GM12878 (cell line): Measurements from ENCODE around the gene GLUL. TPM values are rescaled to one million over a fixed set of nuclear protein-coding genes. Genes with fewer than 3 reads are reported as not detected.

Experiments used
- ATAC-seq: fragments of 200-7000 bp; cut with Tn5 transposase; 3 replicates; pipeline ENCODE4 v1.9.1; 2020; ENCODE audit warnings: mild to moderate bottlenecking, moderate library complexity
- BruUV-seq: library from RNA; stranded (reverse); fragments of 400-500 nt; replicated peaks from 2 replicates; lab custom pipeline; 2021; lab: Mats Ljungman, UMichigan
- CTCF ChIA-PET: fragments of 300-600 bp; sonication (Branson Sonifier 250); formaldehyde crosslinking; extraction: SDS; loops from one replicate; lab custom pipeline; 2021; ENCODE audit warnings: inconsistent platforms; lab: Yijun Ruan, JAX
- POLR2A ChIA-PET: fragments of 350-600 bp; formaldehyde crosslinking; extraction: SDS; loops from one replicate; lab custom pipeline; 2021; ENCODE audit warnings: inconsistent platforms; lab: Charles Lee
- RAD21 ChIA-PET: fragments of 300-600 bp; sonication (Branson Sonifier 250); formaldehyde crosslinking; loops from one replicate; lab custom pipeline; 2023; ENCODE audit warnings: antibody characterized with exemption; ENCODE audit not compliant: unreplicated experiment; lab: Charles Lee
- SMC1A ChIA-PET: fragments of 300-600 bp; sonication (Branson Sonifier 250); formaldehyde crosslinking; loops from one replicate; lab custom pipeline; 2023; ENCODE audit not compliant: unreplicated experiment, uncharacterized antibody; lab: Charles Lee
- DNase-seq: peaks from one replicate; pipeline ENCODE4 v3.0.0-alpha.2; 2011; ENCODE audit warnings: low read depth, low spot score
- FAIRE-seq: peaks from 3 replicates; lab custom pipeline; 2011; peaks lifted over from hg19 to GRCh38; lab: Jason Lieb, UNC
- H2AFZ ChIP-seq: 2 replicates; pipeline ENCODE4 v1.6.0; 2011; ENCODE audit warnings: low read depth, low read length, control low read depth; ENCODE audit not compliant: control insufficient read depth
- H3K27ac ChIP-seq: 2 replicates; pipeline ENCODE4 v1.5.1; 2011; ENCODE audit warnings: control low read depth; ENCODE audit not compliant: control insufficient read depth, insufficient read depth
- H3K27me3 ChIP-seq, 2 experiments: replicated peaks in 1 of 2; 2 replicates each; pipeline versions ENCODE4 v1.6.0 to v1.6.1; 2011; ENCODE audit warnings: low read length in 1 of 2; ENCODE audit not compliant: control insufficient read depth in 2 of 2, insufficient read depth in 2 of 2
- H3K36me3 ChIP-seq, 2 experiments: 2 replicates each; pipeline ENCODE4 v1.5.1; 2011; ENCODE audit warnings: low read length in 1 of 2; ENCODE audit not compliant: control insufficient read depth in 2 of 2, insufficient read depth in 2 of 2
- H3K4me1 ChIP-seq: 2 replicates; pipeline ENCODE4 v1.6.1; 2011; ENCODE audit warnings: mild to moderate bottlenecking, low read length, moderate library complexity, mixed read lengths; ENCODE audit not compliant: control insufficient read depth, insufficient read depth
- H3K4me2 ChIP-seq: 2 replicates; pipeline ENCODE4 v1.6.0; 2011; ENCODE audit warnings: control low read depth; ENCODE audit not compliant: control insufficient read depth, insufficient read depth
- H3K4me3 ChIP-seq: fragments of 200-600 bp; sonication (generic); 2 replicates; pipeline ENCODE4 v1.5.1; 2016
- H3K79me2 ChIP-seq: 2 replicates; pipeline ENCODE4 v1.6.0; 2011; ENCODE audit warnings: low read length; ENCODE audit not compliant: control insufficient read depth, insufficient read depth
- H3K9ac ChIP-seq: 2 replicates; pipeline ENCODE4 v1.8.0; 2011; ENCODE audit warnings: low read length, control low read depth, mixed read lengths; ENCODE audit not compliant: control insufficient read depth, insufficient read depth
- H3K9me3 ChIP-seq: replicated peaks from 3 replicates; pipeline ENCODE4 v1.5.1; 2011; ENCODE audit warnings: mild to moderate bottlenecking, low read length; ENCODE audit not compliant: control insufficient read depth, insufficient read depth
- H4K20me1 ChIP-seq: 2 replicates; pipeline ENCODE4 v1.6.0; 2011; ENCODE audit not compliant: control insufficient read depth, insufficient read depth
- CBX3 ChIP-seq: fragments of 200-600 bp; sonication (generic); IDR thresholded peaks from 2 replicates; pipeline ENCODE4 v1.6.1; 2016; ENCODE audit warnings: low read depth, borderline replicate concordance
- CHD2 ChIP-seq: IDR thresholded peaks from 2 replicates; pipeline ENCODE4 v1.6.1; 2011; ENCODE audit warnings: low read depth, low read length, improper control_type of control experiment, borderline replicate concordance
- NFIC ChIP-seq: IDR thresholded peaks from 2 replicates; pipeline ENCODE4 v1.6.1; 2012; ENCODE audit warnings: low read depth, mild to moderate bottlenecking, inconsistent platforms, low read length, moderate library complexity
- NRF1 ChIP-seq: conservative IDR thresholded peaks from 2 replicates; pipeline ENCODE4 v1.6.1; 2011; ENCODE audit warnings: mild to moderate bottlenecking, low read depth, low read length, improper control_type of control experiment
- RB1 ChIP-seq: fragments of 450-650 bp; formaldehyde crosslinking; IDR thresholded peaks from 2 replicates; pipeline ENCODE4 v1.6.1; 2017; ENCODE audit warnings: mild to moderate bottlenecking, borderline replicate concordance
- SIX5 ChIP-seq: IDR thresholded peaks from 2 replicates; pipeline ENCODE4 v1.6.1; 2011; ENCODE audit warnings: mild to moderate bottlenecking, low read depth, low read length, moderate library complexity; ENCODE audit not compliant: severe bottlenecking
- SUZ12 ChIP-seq: fragments of 200-600 bp; sonication (generic); IDR thresholded peaks from one replicate; pipeline ENCODE4 v1.6.1; 2018; ENCODE audit warnings: antibody characterized with exemption, mild to moderate bottlenecking; ENCODE audit not compliant: unreplicated experiment
- TCF3 ChIP-seq: IDR thresholded peaks from 2 replicates; pipeline ENCODE4 v1.6.1; 2012; ENCODE audit warnings: low read depth, mild to moderate bottlenecking, low read length, borderline replicate concordance; ENCODE audit not compliant: insufficient read depth
- ZNF24 ChIP-seq: fragments of 450-650 bp; IDR thresholded peaks from 2 replicates; pipeline ENCODE4 v1.6.1; 2017; ENCODE audit warnings: antibody characterized with exemption, mild to moderate bottlenecking
- WGBS: methylation state at CpG from one replicate; pipeline ENCODE4 v1.1.6; 2016; ENCODE audit warnings: low lambda C conversion rate; ENCODE audit not compliant: insufficient replicate concordance, insufficient coverage; ENCODE audit errors: missing lambda C conversion rate; 5-methylcytosine and 5-hydroxymethylcytosine counted together
- in situ Hi-C: fragments of 300-500 bp; cut with MboI; formaldehyde crosslinking; loops from 9 replicates; pipeline ENCODE4 v1.14.3; 2018; ENCODE audit warnings: mixed read lengths
- intact Hi-C: fragments of 100-400 bp; cut with micrococcal nuclease; formaldehyde crosslinking; loops from one replicate; pipeline ENCODE4 v1.14.2; 2022; ENCODE audit not compliant: unreplicated experiment
- polyA plus RNA-seq, 11 experiments: library from polyadenylated mRNA; depleted of rRNA in 4 of 11; unstranded in 6 of 11; stranded (reverse) in 5 of 11; fragments of >200 nt; fragmentation: Nextera tagmentation in 4 of 11; fragmentation: Illumina TruSeq in 1 of 11; extraction: Ambion mirVana in 4 of 11; extraction: Trizol in 1 of 11; gene quantifications; 1 replicate in 1 of 11; 2 replicates in 10 of 11; pipeline versions ENCODE4 v1.2.1 to v1.2.3, GENCODE V29; 2011 to 2016; ENCODE audit warnings: inconsistent platforms in 2 of 11, missing spikeins in 2 of 11, low read depth in 1 of 11
- total RNA-seq, 4 experiments: library from RNA; depleted of rRNA in 3 of 4; stranded (reverse); fragments of >200 nt in 3 of 4; fragmentation: Illumina TruSeq in 1 of 4; extraction: Trizol in 1 of 4; gene quantifications; 2 replicates each; pipeline versions ENCODE4 v1.2.1 to v1.2.3, GENCODE V29; 2013 to 2021

Gene GLUL
- total and polyA plus RNA-seq, 10 of the 15 experiments (the other 5 are each of a cell fraction or from before 2014, with no cell fraction given): 2.3 to 392 (median 164) TPM

DNA sequence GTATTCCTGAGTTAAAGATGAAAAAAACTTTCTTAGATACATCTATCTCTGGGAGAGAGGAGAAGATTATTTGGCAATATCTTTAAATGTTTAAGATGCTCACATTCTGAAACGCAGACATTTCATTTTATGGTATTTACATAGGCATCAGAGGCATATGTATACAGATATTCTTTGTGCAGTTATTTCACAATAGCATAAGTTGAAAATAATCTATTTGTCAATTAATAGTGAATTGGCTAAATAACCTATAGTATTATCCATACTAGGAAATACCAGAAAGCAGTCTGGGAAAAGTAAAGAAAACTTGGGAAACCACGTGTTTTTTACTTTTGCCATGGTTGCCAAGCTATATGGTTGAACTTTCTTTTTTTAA lies 35.9 kb downstream of the GLUL start (continued):
- no peak for TF ChIP-seq TCF3
- TF ChIP-seq RB1: no peak
- no peak for TF ChIP-seq ZNF24
- no peak for TF ChIP-seq NRF1
- TF ChIP-seq, all 136 proteins: peak for 0

- in situ Hi-C loops: no loop called here
- H3K27me3 ChIP-seq: no peaks in the 10 kb centered on the region; a peak in 2 of 4 replicates
- no peaks in the 10 kb centered on the region for H4K20me1 ChIP-seq
- no peak overlapping the region for H3K4me3 ChIP-seq
- H3K9me3 ChIP-seq: no peaks in the 10 kb centered on the region
- ChIA-PET RAD21 (no interaction called here), CTCF (interaction anchor here (1.8 kb wide), 1 partner anchor 209 kb away, joined by 3 read pairs; no protein-coding TSS in a partner anchor)
- H3K4me2 ChIP-seq: no peak overlapping the region
- no peak for FAIRE-seq
- no peak for DNase-seq
- BruUV-seq: no TSS peak
- ATAC-seq: no peak
- H3K79me2 ChIP-seq: no peaks in the 10 kb centered on the region
- H3K9ac ChIP-seq: no peak overlapping the region
- no peaks in the 10 kb centered on the region for H3K4me1 ChIP-seq
- intact Hi-C loops: no loop called here
- H3K27ac ChIP-seq: no peak overlapping the region
- no peak for TF ChIP-seq NFIC
- no peak for TF ChIP-seq CBX3
- no peak for TF ChIP-seq SIX5
- no peak for TF ChIP-seq SUZ12
- no peak for TF ChIP-seq CHD2
- TF ChIP-seq, all 136 proteins: peak for 0
- Histone ChIP-seq H2AFZ (no peak overlapping the region), H3K36me3 (no peaks in the 10 kb centered on the region)
- POLR2A ChIA-PET: no interaction called here
- SMC1A ChIA-PET: interaction anchor here (0.8 to 0.9 kb wide), 2 partner anchors 14 to 44 kb away, joined by 3 to 4 read pairs; no protein-coding TSS in a partner anchor
- WGBS: 89% methylated on average over 1 of the region's 1 CpG
These were observed 39.7 kb downstream of the GLUL start for GRCh38 chr1:182351790-182352364.
